Endometrium (tissue), 2 donors: ENCODE data around the gene KCNIP4.

Experiments used
- FAIRE-seq: peaks from 2 replicates; lab custom pipeline; 2012; peaks lifted over from hg19 to GRCh38; lab: Jason Lieb, UNC
- donor health status: control.
- donor health status: control.

KCNIP4 gene

GRCh38 chr4:21571100-21571499, 377.5 kb downstream of the KCNIP4 start:
- FAIRE-seq, result no peak

GRCh38 chr4:21569638-21570037, 378.9 kb downstream of the KCNIP4 start:
- no peak for FAIRE-seq

- no peak for FAIRE-seq
Measured at GRCh38 chr4:21555083-21555482, 393.5 kb downstream of the KCNIP4 start.

- no peak for FAIRE-seq
Measured at GRCh38 chr4:21554500-21554899, 394.1 kb downstream of the KCNIP4 start.

- FAIRE-seq, result no peak
Measured at GRCh38 chr4:21554066-21554465, 394.5 kb downstream of the KCNIP4 start.

- FAIRE-seq, result peak; percentile 43
Measured at GRCh38 chr4:21552455-21552854, 396.1 kb downstream of the KCNIP4 start.

- FAIRE-seq, result no peak
Measured at GRCh38 chr4:21544955-21545354, 403.6 kb downstream of the KCNIP4 start.

GRCh38 chr4:21544415-21544814, 404.2 kb downstream of the KCNIP4 start:
- FAIRE-seq, result no peak

- FAIRE-seq, result peak; percentile 23
Measured at GRCh38 chr4:21543514-21543913, 405.1 kb downstream of the KCNIP4 start.

GRCh38 chr4:21535898-21536297, 412.7 kb downstream of the KCNIP4 start:
- FAIRE-seq, result no peak

- no peak for FAIRE-seq
Measured at GRCh38 chr4:21531048-21531447, 417.5 kb downstream of the KCNIP4 start.

GRCh38 chr4:21529214-21529613, 419.4 kb downstream of the KCNIP4 start:
- no peak for FAIRE-seq

GRCh38 chr4:21522296-21522695, 426.3 kb downstream of the KCNIP4 start:
- no peak for FAIRE-seq

- FAIRE-seq, result no peak
Measured at GRCh38 chr4:21517126-21517859, 431.3 kb downstream of the KCNIP4 start.

GRCh38 chr4:21514022-21514694, 434.4 kb downstream of the KCNIP4 start:
- FAIRE-seq, result no peak

GRCh38 chr4:21512353-21512752, 436.2 kb downstream of the KCNIP4 start:
- FAIRE-seq, result peak; percentile 74

GRCh38 chr4:21507439-21507838, 441.1 kb downstream of the KCNIP4 start:
- no peak for FAIRE-seq

- FAIRE-seq, result no peak
Measured at GRCh38 chr4:21490682-21491081, 457.9 kb downstream of the KCNIP4 start.

GRCh38 chr4:21476757-21477156, 471.8 kb downstream of the KCNIP4 start:
- no peak for FAIRE-seq

GRCh38 chr4:21474195-21474594, 474.4 kb downstream of the KCNIP4 start:
- no peak for FAIRE-seq

- peak; percentile 74 for FAIRE-seq
Measured at GRCh38 chr4:21470535-21470934, 478.0 kb downstream of the KCNIP4 start.

GRCh38 chr4:21469438-21470300, 478.9 kb downstream of the KCNIP4 start:
- FAIRE-seq, result peak; percentile 90

GRCh38 chr4:21467551-21467950, 481.0 kb downstream of the KCNIP4 start:
- FAIRE-seq, result no peak
